T-helper 17 cell (primary cell): ENCODE results near the gene SH3PXD2A. TPM values are rescaled to one million over a fixed set of nuclear protein-coding genes. Genes with fewer than 3 reads are reported as not detected.

Experiments
- ATAC-seq: fragments of 150-1000 bp; cut with Tn5 transposase; 2 replicates; pipeline ENCODE4 v1.10.0; 2021; ENCODE audit warnings: mild to moderate bottlenecking, moderate library complexity
- DNase-seq, 3 donors: peaks; one replicate each; pipeline versions ENCODE4 v3.0.0 to v3.0.0-alpha.2; 2020 to 2021
- H3K9me3 ChIP-seq: one replicate; pipeline ENCODE4 v1.7.0; 2013; ENCODE audit warnings: low read length, mild to moderate bottlenecking; ENCODE audit not compliant: control insufficient read depth, poor library complexity, severe bottlenecking
- H3K27ac Mint-ChIP-seq: one replicate; pipeline ENCODE4 v1.8.0; 2022; ENCODE audit warnings: mild to moderate bottlenecking, moderate library complexity, mixed read lengths
- H3K27me3 Mint-ChIP-seq: one replicate; pipeline ENCODE4 v1.8.0; 2022; ENCODE audit warnings: mixed read lengths
- H3K36me3 Mint-ChIP-seq: one replicate; pipeline ENCODE4 v1.8.0; 2022; ENCODE audit warnings: low read depth, mixed read lengths
- H3K4me1 Mint-ChIP-seq: one replicate; pipeline ENCODE4 v1.8.0; 2022; ENCODE audit warnings: mild to moderate bottlenecking, mixed read lengths
- H3K4me3 Mint-ChIP-seq: one replicate; pipeline ENCODE4 v1.8.0; 2022; ENCODE audit warnings: mild to moderate bottlenecking, moderate library complexity, mixed read lengths
- total RNA-seq, 4 donors: library from RNA in 2 of 4; stranded (reverse) in 2 of 4; gene quantifications; one replicate each; pipeline ENCODE4 v1.2.3 and lab custom pipeline; 2022 to 2026

The SH3PXD2A gene
- total RNA-seq, 2 donors from 2014 or later: 7.2 to 10.9 TPM

DNA sequence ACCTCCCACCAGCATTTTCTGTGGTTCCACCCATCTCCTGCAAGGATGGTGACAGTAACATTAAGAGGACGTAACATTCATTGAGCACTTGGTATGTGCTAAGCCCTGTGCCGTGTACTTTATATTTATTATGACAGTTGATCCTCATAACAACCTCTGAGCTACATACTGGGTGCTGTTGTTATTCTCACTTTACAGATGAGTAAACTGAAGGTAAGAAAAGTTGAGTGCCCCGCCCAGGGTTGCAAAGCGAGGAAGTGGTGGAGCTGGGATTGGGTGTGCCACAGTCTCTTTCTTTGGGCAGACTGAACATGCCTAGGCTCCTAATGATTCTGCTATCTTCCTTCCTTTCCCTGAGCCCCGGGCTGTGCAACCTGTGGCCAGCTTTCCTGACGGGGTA is 107.4 kb downstream of the SH3PXD2A start:
- no peaks in the 10 kb centered on the region for H3K27me3 Mint-ChIP-seq
- peak overlapping the region; percentile 67 for H3K4me3 Mint-ChIP-seq
- peaks cover 31% of the 10 kb centered on the region for H3K4me1 Mint-ChIP-seq
- ATAC-seq (peak; percentile 46), DNase-seq (no peak)
- peak overlapping the region; percentile 81 for H3K27ac Mint-ChIP-seq
- no peaks in the 10 kb centered on the region for H3K9me3 ChIP-seq
- no peaks in the 10 kb centered on the region for H3K36me3 Mint-ChIP-seq

DNA sequence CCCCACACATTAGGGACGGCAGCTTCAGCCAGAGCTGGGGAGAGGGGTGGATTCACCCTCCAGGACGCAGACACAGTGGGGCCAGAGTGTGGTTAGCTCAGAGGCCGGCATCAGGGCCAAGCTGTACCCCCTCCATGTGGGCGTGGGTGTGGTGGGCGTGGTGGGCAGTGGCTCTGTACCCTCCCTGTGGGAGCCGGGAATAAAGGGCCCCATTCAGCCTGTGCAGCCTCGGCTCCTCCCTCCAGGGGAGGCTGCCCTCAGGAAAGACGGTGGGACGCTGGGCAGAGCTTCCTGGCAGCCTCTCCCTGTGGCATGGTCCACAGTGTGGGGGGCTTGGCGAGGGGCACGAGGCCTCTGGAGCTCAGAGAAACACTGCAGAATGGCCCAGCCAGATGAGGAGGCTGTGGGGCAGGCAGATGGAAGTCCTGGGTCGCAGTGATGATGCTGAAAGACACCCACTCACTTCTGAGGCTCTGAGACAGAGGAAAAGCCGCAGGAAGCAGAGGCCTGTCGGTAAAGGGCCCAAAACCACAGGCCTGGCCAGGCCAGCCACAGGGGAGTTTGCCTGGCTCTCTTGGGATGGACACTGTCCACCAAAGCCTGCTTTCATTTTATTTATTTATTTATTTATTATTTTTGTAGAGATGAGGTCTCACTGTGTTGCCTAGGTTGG is 108.0 kb downstream of the SH3PXD2A start:
- no peak for ATAC-seq
- DNase-seq: no peak
- peaks cover 31% of the 10 kb centered on the region for H3K4me1 Mint-ChIP-seq
- H3K27me3 Mint-ChIP-seq: no peaks in the 10 kb centered on the region
- peak overlapping the region; percentile 84 for H3K27ac Mint-ChIP-seq
- no peaks in the 10 kb centered on the region for H3K9me3 ChIP-seq
- H3K36me3 Mint-ChIP-seq: no peaks in the 10 kb centered on the region
- peak overlapping the region; percentile 67 for H3K4me3 Mint-ChIP-seq

DNA sequence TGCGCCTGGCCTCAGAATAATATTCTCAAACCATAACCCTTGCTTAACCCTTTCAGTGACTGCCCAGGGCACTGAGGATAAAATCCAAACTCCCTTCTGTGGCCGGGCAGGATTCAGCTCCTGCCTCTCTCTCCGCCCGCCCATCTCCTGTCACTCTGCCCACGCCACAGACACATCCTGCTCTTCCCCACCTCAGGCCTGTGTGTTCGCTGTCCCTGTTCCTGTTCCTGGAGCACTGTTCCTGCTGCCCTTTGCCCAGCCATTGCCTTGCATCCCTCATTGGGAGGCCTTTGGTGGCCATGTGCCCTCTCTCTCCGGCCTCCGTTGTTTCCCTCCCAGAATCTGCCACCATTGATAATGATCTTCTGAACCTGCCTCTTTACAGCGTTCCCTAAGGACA is 108.8 kb downstream of the SH3PXD2A start:
- peak overlapping the region; percentile 84 for H3K27ac Mint-ChIP-seq
- no peak for ATAC-seq

DNA sequence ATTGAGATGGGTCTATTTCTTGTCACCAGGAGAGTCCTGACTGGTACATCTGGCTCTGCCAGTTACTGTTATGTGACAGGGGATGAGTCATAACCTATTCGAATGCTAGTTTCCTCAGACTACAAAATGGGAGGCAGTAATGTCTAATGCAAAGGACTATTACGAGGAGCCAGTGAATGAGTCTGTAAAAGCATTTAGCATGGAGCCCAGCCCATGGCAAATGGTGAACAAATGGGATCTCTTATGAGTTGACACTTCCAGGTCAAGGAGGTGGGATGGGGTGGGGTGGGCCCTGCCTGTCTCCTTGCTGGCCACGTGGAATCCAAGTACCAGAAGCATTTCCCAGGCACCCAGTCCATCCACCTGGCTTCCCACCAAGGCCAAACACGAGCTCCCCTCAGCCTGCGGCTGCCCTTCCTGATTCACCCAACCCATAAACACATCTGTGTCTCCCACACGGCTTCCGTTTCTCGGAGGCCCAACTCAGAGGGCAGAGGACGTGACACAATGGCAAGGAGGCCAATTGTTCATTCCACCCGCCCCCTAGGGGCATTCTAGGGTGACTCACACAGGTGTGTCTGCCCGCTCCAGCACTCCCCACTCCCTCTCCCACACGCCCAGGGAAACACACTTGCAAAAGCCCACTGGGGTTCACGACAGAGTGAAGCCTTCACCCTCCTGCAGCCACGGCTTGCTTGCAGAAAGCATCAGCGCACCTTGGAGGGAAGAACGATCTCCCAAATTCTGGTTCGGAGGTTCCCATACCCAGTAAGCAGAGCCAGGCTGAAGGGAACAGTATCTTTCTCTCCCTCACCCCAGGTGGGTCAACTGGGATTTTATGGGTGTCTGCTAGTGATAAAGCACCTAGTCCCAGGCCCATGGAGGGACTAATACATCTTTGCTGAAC is 109.8 kb downstream of the SH3PXD2A start:
- H3K27me3 Mint-ChIP-seq: no peaks in the 10 kb centered on the region
- ATAC-seq (peak; percentile 82), DNase-seq (peak in 2 of 3 donors; percentile 28 to 44)
- no peaks in the 10 kb centered on the region for H3K36me3 Mint-ChIP-seq
- H3K9me3 ChIP-seq: no peaks in the 10 kb centered on the region
- H3K27ac Mint-ChIP-seq: peak overlapping the region; percentile 84
- peak overlapping the region; percentile 64 for H3K4me3 Mint-ChIP-seq
- H3K4me1 Mint-ChIP-seq: peaks cover 31% of the 10 kb centered on the region

More for the DNA sequence above, 108.8 kb downstream of the SH3PXD2A start:
- Mint-ChIP-seq H3K36me3 (no peaks in the 10 kb centered on the region), H3K4me3 (peak overlapping the region; percentile 83), H3K4me1 (peaks cover 31% of the 10 kb centered on the region), H3K27me3 (no peaks in the 10 kb centered on the region)
- no peak for DNase-seq
- no peaks in the 10 kb centered on the region for H3K9me3 ChIP-seq

DNA sequence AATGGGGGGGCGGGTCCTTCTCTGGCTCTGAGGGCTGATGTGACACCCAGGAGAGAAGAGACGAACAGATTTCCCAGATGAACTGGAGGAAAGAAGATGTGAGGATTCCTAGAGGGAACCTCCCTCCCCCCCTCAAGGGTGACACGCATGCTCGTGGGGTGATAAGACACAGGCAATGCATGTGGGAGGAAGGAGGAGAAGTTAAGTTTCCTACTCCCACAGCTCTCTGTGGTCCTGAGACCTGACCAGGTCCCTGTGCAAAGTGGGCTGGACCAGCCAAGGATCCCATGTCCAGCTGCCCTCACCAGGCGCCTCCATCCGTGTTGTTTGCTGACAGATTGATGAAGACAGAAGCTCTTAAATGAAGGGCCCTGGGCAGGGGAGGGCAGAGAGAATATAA is 112.6 kb downstream of the SH3PXD2A start:
- DNase-seq (no peak), ATAC-seq (no peak)
- H3K36me3 Mint-ChIP-seq: no peaks in the 10 kb centered on the region
- H3K27me3 Mint-ChIP-seq: no peaks in the 10 kb centered on the region
- H3K4me3 Mint-ChIP-seq: no peak overlapping the region
- H3K9me3 ChIP-seq: no peaks in the 10 kb centered on the region
- peaks cover 23% of the 10 kb centered on the region for H3K4me1 Mint-ChIP-seq
- peak overlapping the region; percentile 81 for H3K27ac Mint-ChIP-seq

DNA sequence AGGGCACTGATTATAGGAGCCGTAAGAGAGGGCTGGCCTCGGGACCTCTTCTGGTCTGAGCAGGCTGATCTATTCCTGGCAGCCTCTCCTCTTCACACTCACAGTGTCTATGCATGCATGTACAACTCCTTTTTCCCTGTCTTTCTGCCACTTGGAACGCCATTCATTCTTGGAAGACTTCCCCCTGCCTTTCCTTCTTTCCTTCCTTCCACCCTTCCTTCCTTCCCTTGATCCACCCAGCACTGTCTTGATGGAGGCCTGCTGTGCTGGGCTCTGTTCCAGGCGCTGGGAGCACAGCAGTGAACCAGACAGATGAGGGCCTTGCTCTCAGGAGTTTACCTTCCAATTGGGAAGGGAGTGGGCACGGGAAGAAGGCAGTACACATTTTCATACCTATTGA is 114.8 kb downstream of the SH3PXD2A start:
- H3K27me3 Mint-ChIP-seq: no peaks in the 10 kb centered on the region
- H3K36me3 Mint-ChIP-seq: no peaks in the 10 kb centered on the region
- DNase-seq: no peak
- H3K27ac Mint-ChIP-seq: no peak overlapping the region
- no peaks in the 10 kb centered on the region for H3K9me3 ChIP-seq
- peaks cover 12% of the 10 kb centered on the region for H3K4me1 Mint-ChIP-seq
- no peak overlapping the region for H3K4me3 Mint-ChIP-seq
- ATAC-seq: no peak

DNA sequence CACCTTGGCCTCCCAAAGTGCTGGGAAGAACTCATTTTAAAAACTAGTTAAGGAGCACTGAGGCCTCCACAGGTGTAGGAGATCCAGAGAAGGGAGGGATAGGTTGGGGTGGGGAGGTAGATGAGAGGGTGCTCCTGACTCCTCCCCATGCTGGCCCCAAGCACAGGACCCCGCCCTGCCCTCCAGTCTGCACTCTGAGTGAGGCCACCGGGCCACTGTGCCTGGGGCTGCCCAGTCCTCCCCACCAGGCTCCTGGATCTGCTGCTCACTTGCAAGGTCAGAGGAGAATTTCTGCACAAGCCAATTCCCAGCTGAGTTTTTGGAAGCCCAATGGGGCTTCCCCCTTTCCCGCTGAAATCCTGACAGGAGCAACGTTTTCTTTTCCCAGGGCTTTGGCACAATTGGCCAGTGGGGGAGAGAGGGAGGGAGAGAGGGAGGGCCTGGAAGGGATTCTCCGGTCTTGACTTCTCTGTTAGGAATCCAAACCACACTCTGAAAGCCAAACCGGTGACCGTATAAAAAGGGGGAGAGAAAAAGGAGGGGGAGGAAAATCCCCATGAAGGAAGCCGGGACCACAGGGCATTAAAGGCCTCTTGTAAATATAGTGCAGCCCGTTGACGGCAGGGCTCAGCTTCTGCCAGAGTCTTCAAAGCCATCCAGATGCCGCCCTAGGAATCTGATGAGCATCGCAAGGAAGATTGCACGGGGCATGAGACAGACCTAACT is 116.2 kb downstream of the SH3PXD2A start:
- H3K4me1 Mint-ChIP-seq: peaks cover 6% of the 10 kb centered on the region
- no peaks in the 10 kb centered on the region for H3K27me3 Mint-ChIP-seq
- no peak overlapping the region for H3K27ac Mint-ChIP-seq
- no peak overlapping the region for H3K4me3 Mint-ChIP-seq
- DNase-seq (no peak), ATAC-seq (no peak)
- no peaks in the 10 kb centered on the region for H3K36me3 Mint-ChIP-seq
- no peaks in the 10 kb centered on the region for H3K9me3 ChIP-seq

DNA sequence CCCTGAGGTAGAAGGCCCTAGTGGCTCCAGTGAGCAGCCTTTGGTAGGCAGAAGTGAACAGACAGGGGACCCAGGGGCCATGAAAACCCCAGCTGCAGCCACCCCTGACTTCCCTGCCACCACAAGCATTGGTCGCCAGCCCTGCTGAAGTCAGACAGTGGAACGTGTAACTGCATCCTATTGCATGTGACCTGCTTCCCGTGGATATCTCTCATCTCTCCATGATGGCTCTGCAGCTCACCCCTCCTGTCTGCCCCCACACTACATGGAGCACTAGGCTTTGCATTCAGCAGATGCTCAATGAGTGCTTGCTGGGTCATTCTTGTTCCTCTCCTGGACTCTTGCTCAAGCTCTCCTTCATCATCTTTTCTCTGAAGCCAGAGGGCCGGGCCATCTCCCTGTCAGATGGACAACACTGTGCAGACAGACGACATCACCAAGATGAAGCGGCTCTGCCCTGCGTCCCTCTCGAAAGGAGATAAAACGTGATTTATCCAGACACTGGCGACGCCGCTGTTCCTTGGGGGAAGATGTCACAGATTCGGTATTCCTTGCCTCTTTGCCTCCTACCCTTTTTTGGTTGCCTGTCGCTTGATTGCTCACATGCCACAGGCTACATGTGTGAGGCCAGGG is 117.5 kb downstream of the SH3PXD2A start:
- ATAC-seq (no peak), DNase-seq (no peak)
- no peak overlapping the region for H3K4me3 Mint-ChIP-seq
- H3K27ac Mint-ChIP-seq: no peak overlapping the region
- H3K27me3 Mint-ChIP-seq: no peaks in the 10 kb centered on the region
- no peaks in the 10 kb centered on the region for H3K9me3 ChIP-seq
- H3K4me1 Mint-ChIP-seq: peaks cover 6% of the 10 kb centered on the region
- no peaks in the 10 kb centered on the region for H3K36me3 Mint-ChIP-seq

DNA sequence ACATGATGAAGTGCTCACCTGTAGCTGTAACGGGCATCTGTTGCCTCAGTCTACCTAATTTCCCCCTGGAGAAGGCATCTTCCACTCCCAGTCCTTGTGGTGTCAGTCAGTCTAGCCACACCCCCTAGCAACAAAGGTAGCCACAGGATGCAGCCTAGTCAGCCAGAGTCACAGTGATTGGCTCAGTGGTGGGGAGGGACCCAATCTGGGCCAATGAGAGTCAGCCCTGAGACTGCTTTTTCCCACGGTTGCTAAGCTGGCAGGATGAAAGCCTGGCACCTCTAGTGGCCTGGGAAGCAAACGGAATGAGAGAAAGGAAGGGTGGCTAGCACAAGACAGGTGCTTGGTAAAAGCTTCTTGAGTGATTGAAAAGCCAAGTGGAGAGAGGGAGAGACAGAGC is 118.6 kb downstream of the SH3PXD2A start:
- DNase-seq: no peak
- no peaks in the 10 kb centered on the region for H3K36me3 Mint-ChIP-seq
- no peaks in the 10 kb centered on the region for H3K9me3 ChIP-seq
- H3K27me3 Mint-ChIP-seq: no peaks in the 10 kb centered on the region
- ATAC-seq: peak; percentile 41
- H3K4me3 Mint-ChIP-seq: no peak overlapping the region
- H3K4me1 Mint-ChIP-seq: peaks cover 10% of the 10 kb centered on the region
- H3K27ac Mint-ChIP-seq: no peak overlapping the region

DNA sequence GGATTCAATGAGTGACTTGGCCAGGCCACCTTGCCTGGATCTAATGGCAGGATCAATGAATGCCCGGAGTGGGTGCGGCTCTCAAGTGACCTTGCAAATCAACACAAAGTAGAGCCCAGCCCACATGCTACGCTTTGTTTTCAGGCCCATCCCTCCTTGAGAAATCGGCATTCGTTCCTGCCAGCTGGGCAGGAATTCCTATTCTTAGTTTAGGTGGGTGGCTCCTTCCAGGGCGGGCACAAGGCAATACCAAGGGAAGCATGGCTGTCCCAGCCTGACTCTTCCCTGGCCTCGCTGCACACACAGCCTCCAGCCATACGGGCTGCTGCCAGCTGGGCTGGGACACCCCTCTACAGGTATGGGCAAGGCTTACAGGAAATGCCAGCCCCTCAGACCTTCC is 119.3 kb downstream of the SH3PXD2A start:
- no peaks in the 10 kb centered on the region for H3K9me3 ChIP-seq
- no peaks in the 10 kb centered on the region for H3K27me3 Mint-ChIP-seq
- ATAC-seq: no peak
- H3K4me3 Mint-ChIP-seq: no peak overlapping the region
- H3K27ac Mint-ChIP-seq: no peak overlapping the region
- H3K36me3 Mint-ChIP-seq: no peaks in the 10 kb centered on the region
- no peak for DNase-seq
- peaks cover 11% of the 10 kb centered on the region for H3K4me1 Mint-ChIP-seq

DNA sequence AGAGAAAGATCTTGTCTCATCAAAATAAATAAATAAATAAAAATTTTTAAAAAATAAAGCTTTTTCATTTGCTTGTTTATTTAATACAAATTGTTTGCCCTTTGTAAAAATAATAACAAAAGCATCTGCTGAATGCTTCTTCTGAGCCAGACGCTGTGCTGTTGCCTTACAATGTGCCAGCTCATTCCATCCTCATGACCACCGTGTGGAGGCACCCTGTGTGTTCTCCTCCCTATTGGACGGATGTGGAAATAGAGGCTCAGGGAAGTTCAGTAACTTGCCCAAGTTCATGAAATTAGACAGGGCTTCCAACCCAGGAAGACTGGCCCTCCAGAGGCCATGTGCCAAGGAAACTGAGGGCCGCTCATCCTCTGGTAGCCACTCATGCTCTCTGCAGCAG is 120.6 kb downstream of the SH3PXD2A start:
- no peaks in the 10 kb centered on the region for H3K9me3 ChIP-seq
- H3K4me1 Mint-ChIP-seq: peaks cover 11% of the 10 kb centered on the region
- no peaks in the 10 kb centered on the region for H3K36me3 Mint-ChIP-seq
- H3K4me3 Mint-ChIP-seq: no peak overlapping the region
- DNase-seq (no peak), ATAC-seq (no peak)
- no peak overlapping the region for H3K27ac Mint-ChIP-seq
- no peaks in the 10 kb centered on the region for H3K27me3 Mint-ChIP-seq

DNA sequence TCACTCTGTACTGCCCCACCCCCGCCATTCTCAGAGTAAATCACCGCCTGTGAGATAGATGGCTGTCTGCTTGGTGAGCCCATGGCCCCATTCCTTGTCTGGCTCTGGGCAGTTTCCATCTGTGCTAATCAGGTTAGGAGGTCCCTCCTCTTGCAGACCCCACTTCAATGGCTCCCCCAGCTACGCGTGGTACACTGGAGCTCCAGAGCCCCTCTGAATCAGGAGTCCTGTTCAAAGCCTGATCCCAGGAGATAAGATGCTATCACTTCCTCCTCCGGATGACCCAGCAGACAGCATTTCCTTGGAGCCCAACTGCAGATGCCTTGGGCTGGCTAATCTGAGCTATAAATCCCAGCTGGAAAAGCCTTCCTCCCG is 122.3 kb downstream of the SH3PXD2A start:
- Mint-ChIP-seq H3K4me3 (no peak overlapping the region), H3K27ac (no peak overlapping the region)
- no peak for ATAC-seq

More for the DNA sequence above, 122.3 kb downstream of the SH3PXD2A start:
- Mint-ChIP-seq H3K36me3 (no peaks in the 10 kb centered on the region), H3K4me1 (peaks cover 11% of the 10 kb centered on the region), H3K27me3 (no peaks in the 10 kb centered on the region)
- H3K9me3 ChIP-seq: no peaks in the 10 kb centered on the region
- DNase-seq: no peak
